Astrocyte (in vitro differentiated cells and primary cell): ENCODE measurements around the gene SPACA4. TPM values are rescaled to one million over a fixed set of nuclear protein-coding genes. Genes with fewer than 3 reads are reported as not detected.

Source experiments
- DNase-seq: peaks from one replicate; pipeline ENCODE4 v3.0.0-alpha.2; 2010; ENCODE audit warnings: low read depth
- FAIRE-seq: peaks from 2 replicates; lab custom pipeline; 2011; peaks lifted over from hg19 to GRCh38; lab: Jason Lieb, UNC
- H2AFZ ChIP-seq: 2 replicates; pipeline ENCODE4 v1.6.0; 2012; ENCODE audit warnings: low read depth, low read length, inconsistent platforms
- H3K27ac ChIP-seq: 2 replicates; pipeline ENCODE4 v1.5.1; 2011; ENCODE audit warnings: low read depth, low read length, inconsistent platforms
- H3K27me3 ChIP-seq: 2 replicates; pipeline ENCODE4 v1.6.0; 2011; ENCODE audit warnings: low read length, inconsistent platforms; ENCODE audit not compliant: insufficient read depth
- H3K36me3 ChIP-seq: 2 replicates; pipeline ENCODE4 v1.5.1; 2011; ENCODE audit warnings: low read length, inconsistent platforms; ENCODE audit not compliant: insufficient read depth
- H3K4me1 ChIP-seq: 2 replicates; pipeline ENCODE4 v1.5.1; 2011; ENCODE audit warnings: low read length, inconsistent platforms; ENCODE audit not compliant: insufficient read depth
- H3K4me2 ChIP-seq: 2 replicates; pipeline ENCODE4 v1.6.0; 2012; ENCODE audit warnings: low read length, inconsistent platforms
- H3K4me3 ChIP-seq: 2 replicates; pipeline ENCODE4 v1.5.1; 2011; ENCODE audit warnings: low read depth, mild to moderate bottlenecking, low read length, inconsistent platforms; ENCODE audit not compliant: insufficient read depth
- H3K79me2 ChIP-seq: 2 replicates; pipeline ENCODE4 v1.6.0; 2012; ENCODE audit warnings: mild to moderate bottlenecking, low read length, inconsistent platforms; ENCODE audit not compliant: insufficient read depth
- H3K9ac ChIP-seq: 2 replicates; pipeline ENCODE4 v1.6.0; 2012; ENCODE audit warnings: mild to moderate bottlenecking, low read length, inconsistent platforms
- H3K9me3 ChIP-seq: 2 replicates; pipeline ENCODE4 v1.5.1; 2012; ENCODE audit warnings: low read depth, mild to moderate bottlenecking, low read length, inconsistent platforms; ENCODE audit not compliant: insufficient read depth
- H4K20me1 ChIP-seq: 2 replicates; pipeline ENCODE4 v1.6.0; 2012; ENCODE audit warnings: low read length, inconsistent platforms; ENCODE audit not compliant: insufficient read depth
- H3K27ac Mint-ChIP-seq: one replicate; pipeline ENCODE4 v1.8.0; 2021; ENCODE audit warnings: mild to moderate bottlenecking, mixed read lengths; ENCODE audit not compliant: unreplicated experiment
- H3K27me3 Mint-ChIP-seq: one replicate; pipeline ENCODE4 v1.8.0; 2021; ENCODE audit warnings: low read depth, mixed read lengths; ENCODE audit not compliant: unreplicated experiment
- H3K36me3 Mint-ChIP-seq: one replicate; pipeline ENCODE4 v1.8.0; 2021; ENCODE audit warnings: low read depth, mixed read lengths; ENCODE audit not compliant: unreplicated experiment
- H3K4me1 Mint-ChIP-seq: one replicate; pipeline ENCODE4 v1.8.0; 2021; ENCODE audit warnings: low read depth, mixed read lengths; ENCODE audit not compliant: unreplicated experiment
- H3K4me3 Mint-ChIP-seq: one replicate; pipeline ENCODE4 v1.8.0; 2021; ENCODE audit warnings: mild to moderate bottlenecking, moderate library complexity, mixed read lengths; ENCODE audit not compliant: unreplicated experiment
- H3K9me3 Mint-ChIP-seq: one replicate; pipeline ENCODE4 v1.8.0; 2021; ENCODE audit warnings: mild to moderate bottlenecking, mixed read lengths; ENCODE audit not compliant: unreplicated experiment
- CTCF ChIP-seq: IDR thresholded peaks from 2 replicates; pipeline ENCODE4 v1.5.1; 2011; ENCODE audit warnings: low read depth, mild to moderate bottlenecking, inconsistent platforms, low read length, moderate library complexity; ENCODE audit not compliant: insufficient read depth
- EZH2 ChIP-seq: IDR thresholded peaks from 2 replicates; pipeline ENCODE4 v1.6.1; 2012; ENCODE audit warnings: mild to moderate bottlenecking, low read length, inconsistent platforms; ENCODE audit not compliant: insufficient read depth
- total RNA-seq: library from RNA; stranded (reverse); gene quantifications from 2 replicates; pipeline ENCODE4 v1.2.1, GENCODE V29; 2021

Gene SPACA4
- total RNA-seq, 1 donor from 2014 or later, result not detected

GRCh38 chr19:48616491-48617056, 10.0 kb downstream of the SPACA4 start:
- Mint-ChIP-seq H3K4me3 (peak overlapping the region; percentile 99), H3K27me3 (no peaks in the 10 kb centered on the region), H3K9me3 (no peaks in the 10 kb centered on the region), H3K36me3 (peaks cover 16% of the 10 kb centered on the region), H3K27ac (peak overlapping the region; percentile 99), H3K4me1 (peaks cover 31% of the 10 kb centered on the region)
- FAIRE-seq (no peak), DNase-seq (no peak)
- H4K20me1 ChIP-seq, result peaks cover 52% of the 10 kb centered on the region
- peak overlapping the region; percentile 99 for H3K4me3 ChIP-seq
- H3K4me2 ChIP-seq, result peak overlapping the region; percentile 93
- H3K9me3 ChIP-seq, result no peaks in the 10 kb centered on the region
- H3K27ac ChIP-seq, result no peak overlapping the region
- H3K27me3 ChIP-seq, result no peaks in the 10 kb centered on the region
- H3K79me2 ChIP-seq, result peaks cover 48% of the 10 kb centered on the region
- H3K9ac ChIP-seq, result peak overlapping the region; percentile 99
- peaks cover 21% of the 10 kb centered on the region for H3K36me3 ChIP-seq
- no peak overlapping the region for H2AFZ ChIP-seq
- TF ChIP-seq CTCF (no peak), EZH2 (no peak)
- H3K4me1 ChIP-seq, result peaks cover 38% of the 10 kb centered on the region

GRCh38 chr19:48617146-48617937, 10.8 kb downstream of the SPACA4 start:
- Mint-ChIP-seq H3K4me3 (peak overlapping the region; percentile 99), H3K9me3 (no peaks in the 10 kb centered on the region), H3K27ac (peak overlapping the region; percentile 99), H3K4me1 (peaks cover 32% of the 10 kb centered on the region), H3K27me3 (no peaks in the 10 kb centered on the region), H3K36me3 (peaks cover 16% of the 10 kb centered on the region)
- peak overlapping the region; percentile 99 for H3K4me3 ChIP-seq
- TF ChIP-seq EZH2 (no peak), CTCF (no peak)
- no peaks in the 10 kb centered on the region for H3K27me3 ChIP-seq
- H4K20me1 ChIP-seq, result peaks cover 52% of the 10 kb centered on the region
- peaks cover 38% of the 10 kb centered on the region for H3K4me1 ChIP-seq
- no peaks in the 10 kb centered on the region for H3K9me3 ChIP-seq
- H3K79me2 ChIP-seq, result peaks cover 48% of the 10 kb centered on the region
- FAIRE-seq, result no peak
- peak overlapping the region; percentile 99 for H3K9ac ChIP-seq
- no peak for DNase-seq
- peak overlapping the region; percentile 89 for H3K27ac ChIP-seq
- no peak overlapping the region for H2AFZ ChIP-seq
- peaks cover 21% of the 10 kb centered on the region for H3K36me3 ChIP-seq
- H3K4me2 ChIP-seq, result peak overlapping the region; percentile 93
